ENCODE measurements around the gene GALNT9. TPM values are rescaled to one million over a fixed set of nuclear protein-coding genes. Genes with fewer than 3 reads are reported as not detected.

GALNT9 gene
- total RNA-seq, 1 experiment from 2014 or later = 2.6 TPM

GRCh38 chr12:132222808-132223173, 106.6 kb downstream of the GALNT9 start:
- ChIA-PET POLR2A (no interaction called here), CTCF (interaction anchor here (0.7 kb wide), 1 partner anchor 12 kb away, joined by 3 read pairs; no protein-coding TSS in a partner anchor), RAD21 (ENCODE audit: low non-redundant PET in 1 of 2, low total read pairs in 2 of 2, uncharacterized antibody in 2 of 2, unreplicated experiment in 2 of 2) (no interaction called here)
- H3K9me2 ChIP-seq (ENCODE audit: insufficient read depth) = no peaks in the 10 kb centered on the region
- TF ChIP-seq RAD21 (IDR thresholded peaks at IDR 0.05; ENCODE audit: low read depth) (no peak), SRF (IDR thresholded peaks at IDR 0.05; ENCODE audit: low read depth) (no peak), MAX (IDR thresholded peaks at IDR 0.05) (no peak), ZNF274 (IDR thresholded peaks at IDR 0.05; ENCODE audit: low read depth, low read length) (no peak), SP1 (IDR thresholded peaks at IDR 0.05; ENCODE audit: low read depth) (no peak), SIN3A (IDR thresholded peaks at IDR 0.05; ENCODE audit: low read depth) (no peak), EZH2 (IDR thresholded peaks at IDR 0.05) (no peak), ZFX (IDR thresholded peaks at IDR 0.05) (no peak)
- peak overlapping the region; percentile 0; the same call in 1 of the 2 replicates for H3K9ac ChIP-seq (ENCODE audit: low read length)
- H3K4me2 ChIP-seq (ENCODE audit: low read length) = peak overlapping the region; percentile 44
- ATAC-seq = no peak
- H3K4me1 ChIP-seq (ENCODE audit: control insufficient read depth in 1 of 2, insufficient read depth in 2 of 2, low read length in 2 of 2) = peaks cover 9 to 41% of the 10 kb centered on the region in 2 experiments; a peak in 3 of 4 replicates
- no peak overlapping the region for H2AFZ ChIP-seq (ENCODE audit: low read depth, low read length, poor library complexity, severe bottlenecking)
- intact Hi-C loops (cut with micrococcal nuclease) = no loop called here
- no peaks in the 10 kb centered on the region for H3K79me2 ChIP-seq (ENCODE audit: insufficient read depth, low read length)
- H3K4me3 ChIP-seq (replicated peaks in 1 of 2; ENCODE audit: low read depth in 1 of 2, low read length in 2 of 2) = peak overlapping the region in 1 of 2 experiments; percentile 34; a peak in 1 of 4 replicates
- peak overlapping the region; percentile 33; the same call in 1 of the 2 replicates for H3K27ac ChIP-seq (ENCODE audit: low read depth, low read length)
- H3K36me3 ChIP-seq (ENCODE audit: control insufficient read depth in 1 of 2, insufficient read depth in 2 of 2, low read length in 2 of 2) = no peaks in the 10 kb centered on the region
- peaks cover 0 to 9% of the 10 kb centered on the region in 2 experiments; a peak in 2 of 4 replicates for H3K9me3 ChIP-seq (ENCODE audit: control insufficient read depth in 1 of 2, insufficient read depth in 1 of 2, low read depth in 1 of 2, low read length in 2 of 2)
- no peaks in the 10 kb centered on the region for H4K20me1 ChIP-seq (ENCODE audit: insufficient read depth)
- no TSS peak for BruUV-seq (replicated peaks)
- H3K27me3 ChIP-seq (ENCODE audit: insufficient read depth, low read length) = peaks cover 8% of the 10 kb centered on the region; the same call in 1 of the 2 replicates
- no peak for DNase-seq (ENCODE audit: low read depth, low spot score)

DNA sequence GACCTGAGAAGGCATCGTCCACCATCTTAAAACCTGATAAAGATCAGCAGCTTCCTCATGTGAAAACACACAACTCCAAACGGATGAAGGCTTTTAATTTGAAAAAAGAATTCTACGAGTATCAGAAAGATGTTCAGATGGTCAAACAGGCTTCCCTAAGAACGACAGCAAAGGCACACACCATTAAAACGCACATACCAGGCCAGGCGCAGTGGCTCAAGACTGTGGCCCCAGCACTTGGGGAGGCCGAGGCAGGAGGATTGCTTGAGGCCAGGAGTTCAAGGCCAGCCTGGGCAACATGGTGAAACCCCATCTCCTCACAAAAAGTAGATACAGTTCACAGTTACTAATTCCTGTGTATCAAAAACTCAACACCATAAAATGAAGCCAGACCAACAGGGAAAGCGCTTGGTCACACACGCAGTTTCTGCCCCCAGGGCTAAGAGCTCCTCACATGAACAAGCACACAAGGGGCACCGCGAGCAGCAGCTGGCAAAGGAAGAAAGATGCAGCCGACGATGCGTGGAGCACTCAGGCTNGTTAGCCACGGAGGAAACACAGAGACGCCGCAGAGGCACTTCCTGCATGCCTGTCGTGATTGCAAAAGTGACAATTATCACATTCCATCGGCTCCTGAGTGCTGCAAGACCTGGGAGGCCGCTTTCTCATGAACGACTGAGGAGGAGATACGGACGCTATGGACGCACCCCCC, 107.1 kb downstream of the GALNT9 start:
- ChIA-PET POLR2A (no interaction called here), RAD21 (ENCODE audit: low non-redundant PET in 1 of 2, low total read pairs in 2 of 2, uncharacterized antibody in 2 of 2, unreplicated experiment in 2 of 2) (interaction anchor here in 1 of 2 experiments (0.6 kb wide), 1 partner anchor 80 kb away, joined by 6 read pairs; no protein-coding TSS in a partner anchor), CTCF (interaction anchor here (0.7 kb wide), 1 partner anchor 12 kb away, joined by 3 read pairs; no protein-coding TSS in a partner anchor)
- BruUV-seq (replicated peaks) = no TSS peak
- Histone ChIP-seq H3K27me3 (ENCODE audit: insufficient read depth, low read length) (peaks cover 8% of the 10 kb centered on the region; the same call in 1 of the 2 replicates), H2AFZ (ENCODE audit: low read depth, low read length, poor library complexity, severe bottlenecking) (peak overlapping the region; percentile 46), H3K9ac (ENCODE audit: low read length) (peak overlapping the region; percentile 0; the same call in 1 of the 2 replicates), H3K36me3 (ENCODE audit: control insufficient read depth in 1 of 2, insufficient read depth in 2 of 2, low read length in 2 of 2) (no peaks in the 10 kb centered on the region), H3K4me2 (ENCODE audit: low read length) (peak overlapping the region; percentile 44), H4K20me1 (ENCODE audit: insufficient read depth) (no peaks in the 10 kb centered on the region), H3K9me2 (ENCODE audit: insufficient read depth) (no peaks in the 10 kb centered on the region), H3K4me3 (replicated peaks in 1 of 2; ENCODE audit: low read depth in 1 of 2, low read length in 2 of 2) (peak overlapping the region in 1 of 2 experiments; percentile 34; a peak in 1 of 4 replicates), H3K9me3 (ENCODE audit: control insufficient read depth in 1 of 2, insufficient read depth in 1 of 2, low read depth in 1 of 2, low read length in 2 of 2) (peaks cover 0 to 9% of the 10 kb centered on the region in 2 experiments; a peak in 2 of 4 replicates), H3K27ac (ENCODE audit: low read depth, low read length) (peak overlapping the region; percentile 33; the same call in 1 of the 2 replicates), H3K79me2 (ENCODE audit: insufficient read depth, low read length) (no peaks in the 10 kb centered on the region), H3K4me1 (ENCODE audit: control insufficient read depth in 1 of 2, insufficient read depth in 2 of 2, low read length in 2 of 2) (peaks cover 9 to 41% of the 10 kb centered on the region in 2 experiments; a peak in 3 of 4 replicates)
- DNase-seq (ENCODE audit: low read depth, low spot score) (peak; percentile 71), ATAC-seq (peak; percentile 65)
- no peak for TF ChIP-seq EZH2 (IDR thresholded peaks at IDR 0.05)
- TF ChIP-seq, protein P1, sequence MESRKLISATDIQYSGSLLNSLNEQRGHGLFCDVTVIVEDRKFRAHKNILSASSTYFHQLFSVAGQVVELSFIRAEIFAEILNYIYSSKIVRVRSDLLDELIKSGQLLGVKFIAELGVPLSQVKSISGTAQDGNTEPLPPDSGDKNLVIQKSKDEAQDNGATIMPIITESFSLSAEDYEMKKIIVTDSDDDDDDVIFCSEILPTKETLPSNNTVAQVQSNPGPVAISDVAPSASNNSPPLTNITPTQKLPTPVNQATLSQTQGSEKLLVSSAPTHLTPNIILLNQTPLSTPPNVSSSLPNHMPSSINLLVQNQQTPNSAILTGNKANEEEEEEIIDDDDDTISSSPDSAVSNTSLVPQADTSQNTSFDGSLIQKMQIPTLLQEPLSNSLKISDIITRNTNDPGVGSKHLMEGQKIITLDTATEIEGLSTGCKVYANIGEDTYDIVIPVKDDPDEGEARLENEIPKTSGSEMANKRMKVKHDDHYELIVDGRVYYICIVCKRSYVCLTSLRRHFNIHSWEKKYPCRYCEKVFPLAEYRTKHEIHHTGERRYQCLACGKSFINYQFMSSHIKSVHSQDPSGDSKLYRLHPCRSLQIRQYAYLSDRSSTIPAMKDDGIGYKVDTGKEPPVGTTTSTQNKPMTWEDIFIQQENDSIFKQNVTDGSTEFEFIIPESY (IDR thresholded peaks at IDR 0.05; ENCODE audit: extremely low read depth, insufficient replicate concordance, low read length) = no peak
- peak; percentile 97 for TF ChIP-seq TCF7L2 (IDR thresholded peaks at IDR 0.05; ENCODE audit: borderline replicate concordance, extremely low read depth, insufficient read depth, insufficient read length)
- TF ChIP-seq MAX (IDR thresholded peaks at IDR 0.05) = 0 out of 2 replicates have a peak, but pooled peaks have one; percentile 34
- 0 out of 2 replicates have a peak, but pooled peaks have one; percentile 12 for TF ChIP-seq CBX3 (IDR thresholded peaks at IDR 0.05; ENCODE audit: low read depth)
- TF ChIP-seq EGR1 (IDR thresholded peaks at IDR 0.05; ENCODE audit: low read depth) = no peak
- intact Hi-C loops (cut with micrococcal nuclease) = no loop called here

All from HCT116 (cell line).